ENCODE data around the gene LSM5.

DNA sequence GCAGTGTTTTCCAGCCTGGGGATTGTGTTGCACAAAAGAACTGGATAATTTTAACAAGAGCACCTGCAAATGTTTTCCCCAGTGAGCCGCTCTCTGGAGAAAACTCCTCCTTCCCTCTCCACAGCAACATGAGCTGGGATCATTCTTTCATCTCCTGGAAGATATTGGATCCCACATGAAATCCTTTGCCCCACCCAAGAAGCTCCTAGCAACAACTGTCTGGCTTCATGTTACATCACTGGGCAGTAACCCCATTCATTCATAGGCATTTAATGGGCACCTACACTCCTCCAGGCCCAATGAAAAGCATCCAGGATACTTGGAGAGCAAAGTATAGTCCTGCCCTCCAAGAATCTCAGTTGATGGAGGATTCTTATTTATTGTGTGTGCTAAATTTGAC, 27.2 kb downstream of the LSM5 start:
- TF ChIP-seq POLR2AphosphoS5 (IDR thresholded peaks at IDR 0.05; ENCODE audit: low read depth, low read length) = no peak
- TF ChIP-seq POLR2A (IDR thresholded peaks at IDR 0.05; ENCODE audit: low read depth, low read length) = no peak
- no peak for TF ChIP-seq TAF1 (IDR thresholded peaks at IDR 0.05; ENCODE audit: borderline replicate concordance, low read depth, low read length)
